GM10248 (cell line): ENCODE measurements around the gene NAXD.
"Not testable (repeated sequence)": the region's sequence is repeated elsewhere in the genome, so short reads cannot be mapped to it uniquely, and the experiment has no call there.

Source experiments
- CTCF ChIA-PET: fragments of 300-600 bp; sonication (Branson Sonifier 250); formaldehyde crosslinking; extraction: SDS; loops from one replicate; lab custom pipeline; 2021; ENCODE audit warnings: antibody characterized with exemption; lab: Yijun Ruan, JAX
- POLR2A ChIA-PET: fragments of 350-650 bp; sonication (Branson Sonifier 250); formaldehyde crosslinking; extraction: SDS; loops from one replicate; lab custom pipeline; 2020; ENCODE audit warnings: antibody characterized with exemption; lab: Yijun Ruan, JAX
- DNase-seq: peaks from one replicate; pipeline ENCODE4 v3.0.0; 2012; ENCODE audit errors: extremely low spot score
- TF ChIP-seq, protein P1 (sequence below): IDR thresholded peaks from 2 replicates; pipeline ENCODE4 v1.5.1; 2012; ENCODE audit warnings: mild to moderate bottlenecking, low read depth; ENCODE audit errors: extremely low read depth, missing control alignments, control extremely low read depth

The NAXD gene

GRCh38 chr13:110663491-110663890 lies 48.1 kb downstream of the NAXD start:
- DNase-seq, result no peak
- TF ChIP-seq, protein P1, sequence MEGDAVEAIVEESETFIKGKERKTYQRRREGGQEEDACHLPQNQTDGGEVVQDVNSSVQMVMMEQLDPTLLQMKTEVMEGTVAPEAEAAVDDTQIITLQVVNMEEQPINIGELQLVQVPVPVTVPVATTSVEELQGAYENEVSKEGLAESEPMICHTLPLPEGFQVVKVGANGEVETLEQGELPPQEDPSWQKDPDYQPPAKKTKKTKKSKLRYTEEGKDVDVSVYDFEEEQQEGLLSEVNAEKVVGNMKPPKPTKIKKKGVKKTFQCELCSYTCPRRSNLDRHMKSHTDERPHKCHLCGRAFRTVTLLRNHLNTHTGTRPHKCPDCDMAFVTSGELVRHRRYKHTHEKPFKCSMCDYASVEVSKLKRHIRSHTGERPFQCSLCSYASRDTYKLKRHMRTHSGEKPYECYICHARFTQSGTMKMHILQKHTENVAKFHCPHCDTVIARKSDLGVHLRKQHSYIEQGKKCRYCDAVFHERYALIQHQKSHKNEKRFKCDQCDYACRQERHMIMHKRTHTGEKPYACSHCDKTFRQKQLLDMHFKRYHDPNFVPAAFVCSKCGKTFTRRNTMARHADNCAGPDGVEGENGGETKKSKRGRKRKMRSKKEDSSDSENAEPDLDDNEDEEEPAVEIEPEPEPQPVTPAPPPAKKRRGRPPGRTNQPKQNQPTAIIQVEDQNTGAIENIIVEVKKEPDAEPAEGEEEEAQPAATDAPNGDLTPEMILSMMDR, result no peak
- ChIA-PET CTCF (interaction anchor here (1.7 kb wide), 1 partner anchor 15 kb away, joined by 5 read pairs; no protein-coding TSS in a partner anchor), POLR2A (no interaction called here)

DNA sequence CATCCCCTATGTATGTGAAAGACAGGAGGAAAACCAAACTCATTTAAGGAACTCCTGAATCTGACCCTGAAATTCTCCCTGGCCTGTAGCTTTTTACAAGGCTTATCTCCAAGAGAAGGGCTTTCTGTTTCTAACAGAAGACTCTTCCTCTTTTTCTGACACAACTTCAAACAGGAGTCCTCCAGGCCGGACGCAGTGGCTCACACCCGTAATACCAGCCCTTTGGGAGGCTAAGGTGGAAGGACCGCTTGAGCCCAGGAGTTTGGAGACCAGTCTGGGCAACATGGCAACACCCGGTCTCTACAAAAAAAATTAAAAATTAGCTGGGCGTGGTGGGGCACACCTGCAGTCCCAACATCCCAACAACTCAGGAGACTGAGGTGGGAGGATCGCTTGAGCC lies 48.7 kb downstream of the NAXD start:
- no peak for DNase-seq
- TF ChIP-seq, protein P1, result no peak
- POLR2A ChIA-PET, result no interaction called here
- CTCF ChIA-PET, result interaction anchor here (1.7 kb wide), 1 partner anchor 15 kb away, joined by 5 read pairs; no protein-coding TSS in a partner anchor

GRCh38 chr13:110664673-110665072 lies 49.3 kb downstream of the NAXD start:
- POLR2A ChIA-PET, result no interaction called here
- no peak for DNase-seq
- CTCF ChIA-PET, result interaction anchor here (0.8 to 1.7 kb wide), 2 partner anchors 16 to 20 kb away, joined by 3 to 5 read pairs; no protein-coding TSS in a partner anchor
- TF ChIP-seq, protein P1, result no peak

DNA sequence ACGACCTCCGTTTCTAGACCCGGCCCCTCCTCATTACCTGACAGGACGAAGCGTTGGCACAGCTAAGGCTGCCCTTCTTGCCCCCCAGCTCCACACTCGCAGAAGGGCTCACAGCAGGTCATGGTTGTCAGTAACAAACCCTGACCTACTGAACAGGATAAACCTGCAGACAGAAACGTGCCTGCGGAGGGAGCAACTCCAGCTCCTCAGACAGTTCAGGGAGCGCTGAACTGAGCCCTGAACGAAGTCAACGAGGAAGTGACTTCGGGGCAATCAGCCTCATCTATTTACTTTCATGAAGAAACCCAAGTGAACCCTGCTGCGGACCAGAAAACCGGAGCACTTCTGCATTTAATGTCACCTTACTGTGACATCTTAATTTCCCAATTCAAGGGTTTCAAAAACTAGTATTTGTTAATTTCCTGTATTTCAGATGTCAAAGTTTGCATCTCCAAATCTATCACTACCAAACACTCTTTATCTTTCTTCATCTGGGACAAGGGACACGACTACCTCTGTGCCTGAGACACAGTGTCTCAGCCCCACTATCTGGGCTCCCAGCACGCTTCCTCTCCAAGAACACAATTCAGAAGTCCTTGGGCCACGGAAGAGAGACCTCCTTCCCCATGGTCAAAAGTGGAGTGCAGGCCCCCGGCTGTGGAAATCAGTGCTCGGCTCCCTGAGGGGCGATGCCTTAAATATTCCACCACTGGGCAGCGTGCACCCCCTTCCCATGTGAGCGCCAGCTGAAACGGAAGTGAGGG lies 50.3 kb downstream of the NAXD start:
- DNase-seq, result no peak
- TF ChIP-seq, protein P1, result no peak
- ChIA-PET POLR2A (interaction anchor here (1.1 kb wide), 1 partner anchor 49 kb away, joined by 3 read pairs; no protein-coding TSS in a partner anchor), CTCF (interaction anchor here (0.8 to 1.7 kb wide), 4 partner anchors 8 to 21 kb away, joined by 3 to 5 read pairs (median 4); no protein-coding TSS in a partner anchor)

DNA sequence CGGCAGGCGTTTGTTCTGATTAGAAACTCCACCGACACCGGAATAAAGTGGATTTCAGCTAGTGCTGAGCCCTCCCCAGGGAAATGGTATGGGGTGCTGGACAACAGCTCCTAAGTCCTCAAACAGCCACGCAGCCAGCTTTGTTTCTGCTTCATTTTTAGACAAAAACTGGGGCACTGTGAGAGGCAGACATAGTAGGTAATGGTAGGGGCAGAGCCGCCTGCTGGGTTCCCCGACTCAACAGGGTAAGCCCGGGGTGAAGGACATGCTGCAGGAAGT lies 50.8 kb downstream of the NAXD start:
- DNase-seq, result no peak
- TF ChIP-seq, protein P1, result no peak
- CTCF ChIA-PET, result interaction anchor here (1.2 to 1.3 kb wide), 2 partner anchors 9 to 10 kb away, joined by 4 read pairs; no protein-coding TSS in a partner anchor
- POLR2A ChIA-PET, result interaction anchor here (1.1 kb wide), 1 partner anchor 49 kb away, joined by 3 read pairs; no protein-coding TSS in a partner anchor

- POLR2A ChIA-PET, result no interaction called here
- TF ChIP-seq, protein P1, result no peak
- DNase-seq, result no peak
- CTCF ChIA-PET, result interaction anchor here (1.3 to 2.3 kb wide), 3 partner anchors 12 to 225 kb away, joined by 3 to 10 read pairs (median 4); no protein-coding TSS in a partner anchor
Measured at GRCh38 chr13:110669036-110669435, 53.7 kb downstream of the NAXD start.

DNA sequence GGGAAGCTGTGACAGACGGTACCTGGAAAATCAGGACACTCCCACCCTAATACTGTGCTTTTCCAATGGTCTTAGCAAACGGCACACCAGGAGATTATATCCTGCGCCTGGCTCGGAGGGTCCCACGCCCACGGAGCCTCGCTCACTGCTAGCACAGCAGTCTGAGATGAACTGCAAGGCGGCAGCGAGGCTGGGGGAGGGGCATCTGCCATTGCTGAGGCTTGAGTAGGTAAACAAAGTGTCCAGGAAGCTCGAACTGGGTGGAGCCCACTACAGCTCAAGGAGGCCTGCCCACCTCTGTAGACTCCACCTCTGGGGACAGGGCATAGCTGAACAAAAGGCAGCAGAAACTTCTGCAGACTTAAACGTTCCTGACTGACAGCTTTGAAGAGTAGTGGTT lies 54.5 kb downstream of the NAXD start:
- CTCF ChIA-PET, result interaction anchor here (1.2 to 2.3 kb wide), 4 partner anchors 11 to 226 kb away, joined by 3 to 10 read pairs (median 4); no protein-coding TSS in a partner anchor
- POLR2A ChIA-PET, DNase-seq: not testable (repeated sequence)
